Endothelial cell of umbilical vein (primary cell): ENCODE measurements around the gene ALG6.

Experiments
- FOS ChIP-seq: IDR thresholded peaks from 2 replicates; pipeline ENCODE4 v1.6.1; 2011; ENCODE audit warnings: mild to moderate bottlenecking, low read length, moderate library complexity, borderline replicate concordance; ENCODE audit not compliant: insufficient read depth
- POLR2A ChIP-seq: IDR thresholded peaks from 2 replicates; pipeline ENCODE4 v1.6.1; 2012; ENCODE audit warnings: low read depth, mild to moderate bottlenecking, control low read depth, low read length
- POLR2AphosphoS5 ChIP-seq: IDR thresholded peaks from 2 replicates; pipeline ENCODE4 v1.6.1; 2012; ENCODE audit warnings: low read depth, mild to moderate bottlenecking, control low read depth, low read length, moderate library complexity; ENCODE audit not compliant: insufficient read depth
- TF ChIP-seq, protein P1 (sequence below), 2 donors: IDR thresholded peaks; 1 replicate in 1 of 2; 2 replicates in 1 of 2; pipeline ENCODE4 v1.5.1; 2011; ENCODE audit warnings: low read length in 2 of 2, mild to moderate bottlenecking in 2 of 2, moderate library complexity in 2 of 2, control low read depth in 1 of 2, inconsistent platforms in 1 of 2, low read depth in 1 of 2; ENCODE audit not compliant: insufficient read depth in 1 of 2; ENCODE audit errors: extremely low read depth in 1 of 2
- TF ChIP-seq, protein P2 (sequence below): IDR thresholded peaks from 2 replicates; pipeline ENCODE4 v1.6.1; 2011; ENCODE audit not compliant: insufficient read depth, insufficient read length

DNA sequence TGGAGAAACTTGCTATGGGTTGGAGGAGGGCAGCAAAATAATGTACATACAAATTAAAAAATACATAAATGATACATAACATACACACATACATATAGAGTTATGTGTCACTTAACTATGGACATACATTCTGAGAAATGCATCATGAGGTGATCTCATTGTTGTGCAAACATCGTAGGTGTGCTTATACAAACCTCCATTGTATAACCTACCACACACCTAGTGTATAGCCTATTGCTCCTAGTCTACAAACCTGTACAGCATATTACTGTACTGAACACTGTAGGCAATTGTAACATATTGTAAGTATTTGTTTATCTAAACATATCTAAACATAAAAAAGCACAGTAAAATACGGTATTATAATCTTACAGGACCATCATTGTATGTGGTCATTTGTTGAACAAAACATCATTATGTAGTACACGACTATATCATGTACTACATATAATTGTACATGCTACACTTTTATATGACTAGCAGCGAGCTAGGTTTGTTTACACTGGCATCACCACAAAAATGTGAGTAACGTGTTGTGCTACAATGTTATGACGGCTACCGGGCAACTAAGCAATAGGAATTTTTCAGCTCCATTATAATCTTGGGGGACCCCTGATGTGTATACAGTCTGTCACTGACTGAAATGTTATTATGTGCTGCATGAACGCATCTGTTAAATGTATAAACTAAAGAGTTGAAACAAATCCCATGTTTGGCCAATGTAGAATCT is 120.1 kb downstream of the ALG6 start:
- TF ChIP-seq POLR2A (no peak), POLR2AphosphoS5 (no peak), FOS (no peak)
- TF ChIP-seq, protein P1, sequence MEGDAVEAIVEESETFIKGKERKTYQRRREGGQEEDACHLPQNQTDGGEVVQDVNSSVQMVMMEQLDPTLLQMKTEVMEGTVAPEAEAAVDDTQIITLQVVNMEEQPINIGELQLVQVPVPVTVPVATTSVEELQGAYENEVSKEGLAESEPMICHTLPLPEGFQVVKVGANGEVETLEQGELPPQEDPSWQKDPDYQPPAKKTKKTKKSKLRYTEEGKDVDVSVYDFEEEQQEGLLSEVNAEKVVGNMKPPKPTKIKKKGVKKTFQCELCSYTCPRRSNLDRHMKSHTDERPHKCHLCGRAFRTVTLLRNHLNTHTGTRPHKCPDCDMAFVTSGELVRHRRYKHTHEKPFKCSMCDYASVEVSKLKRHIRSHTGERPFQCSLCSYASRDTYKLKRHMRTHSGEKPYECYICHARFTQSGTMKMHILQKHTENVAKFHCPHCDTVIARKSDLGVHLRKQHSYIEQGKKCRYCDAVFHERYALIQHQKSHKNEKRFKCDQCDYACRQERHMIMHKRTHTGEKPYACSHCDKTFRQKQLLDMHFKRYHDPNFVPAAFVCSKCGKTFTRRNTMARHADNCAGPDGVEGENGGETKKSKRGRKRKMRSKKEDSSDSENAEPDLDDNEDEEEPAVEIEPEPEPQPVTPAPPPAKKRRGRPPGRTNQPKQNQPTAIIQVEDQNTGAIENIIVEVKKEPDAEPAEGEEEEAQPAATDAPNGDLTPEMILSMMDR (IDR thresholded peaks at IDR 0.05; ENCODE audit: extremely low read depth in 1 of 2, insufficient read depth in 1 of 2, low read depth in 1 of 2, low read length in 2 of 2), result no peak
- TF ChIP-seq, protein P2, sequence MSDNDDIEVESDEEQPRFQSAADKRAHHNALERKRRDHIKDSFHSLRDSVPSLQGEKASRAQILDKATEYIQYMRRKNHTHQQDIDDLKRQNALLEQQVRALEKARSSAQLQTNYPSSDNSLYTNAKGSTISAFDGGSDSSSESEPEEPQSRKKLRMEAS, result no peak
